Keratinocyte (primary cell): ENCODE measurements around the gene KRTAP5-4. TPM values are rescaled to one million over a fixed set of nuclear protein-coding genes. Genes with fewer than 3 reads are reported as not detected.
"Not testable (repeated sequence)": the region's sequence is repeated elsewhere in the genome, so short reads cannot be mapped to it uniquely, and the experiment has no call there.

Experiments
- DNase-seq: peaks from one replicate; pipeline ENCODE4 v3.0.0-alpha.2; 2011; ENCODE audit warnings: low read depth, missing footprints, low spot score
- FAIRE-seq: peaks from 2 replicates; lab custom pipeline; 2011; peaks lifted over from hg19 to GRCh38; lab: Jason Lieb, UNC
- H2AFZ ChIP-seq: 2 replicates; pipeline ENCODE4 v1.6.0; 2012; ENCODE audit warnings: low read length, control low read depth, inconsistent platforms; ENCODE audit not compliant: control insufficient read depth
- H3K27ac ChIP-seq: 2 replicates; pipeline ENCODE4 v1.5.1; 2011; ENCODE audit warnings: low read length; ENCODE audit not compliant: control insufficient read depth, insufficient read depth
- H3K27me3 ChIP-seq: 3 replicates; pipeline ENCODE4 v1.6.0; 2011; ENCODE audit warnings: low read length; ENCODE audit not compliant: control insufficient read depth, insufficient read depth; ENCODE audit errors: extremely low read depth
- H3K36me3 ChIP-seq, 2 experiments: 2 replicates in 1 of 2; 3 replicates in 1 of 2; pipeline ENCODE4 v1.5.1; 2011; ENCODE audit warnings: low read length in 2 of 2, mild to moderate bottlenecking in 1 of 2; ENCODE audit not compliant: control insufficient read depth in 2 of 2, insufficient read depth in 2 of 2; ENCODE audit errors: extremely low read depth in 1 of 2
- H3K4me1 ChIP-seq: 3 replicates; pipeline ENCODE4 v1.5.1; 2011; ENCODE audit warnings: low read length; ENCODE audit not compliant: control insufficient read depth, insufficient read depth; ENCODE audit errors: extremely low read depth
- H3K4me2 ChIP-seq: 3 replicates; pipeline ENCODE4 v1.6.0; 2011; ENCODE audit warnings: low read depth, low read length; ENCODE audit not compliant: control insufficient read depth, insufficient read depth; ENCODE audit errors: extremely low read depth
- H3K4me3 ChIP-seq, 3 experiments: fragments of 200-600 bp in 1 of 3; sonication (generic) in 1 of 3; 2 replicates in 2 of 3; 3 replicates in 1 of 3; pipeline ENCODE4 v1.5.1; 2011 to 2016; ENCODE audit warnings: low read length in 3 of 3, mild to moderate bottlenecking in 3 of 3, control low read depth in 2 of 3, inconsistent platforms in 1 of 3, low read depth in 1 of 3, mixed read lengths in 1 of 3, mixed run types in 1 of 3, moderate library complexity in 1 of 3; ENCODE audit not compliant: control insufficient read depth in 2 of 3, insufficient read depth in 2 of 3; ENCODE audit errors: extremely low read depth in 1 of 3
- H3K79me2 ChIP-seq: 2 replicates; pipeline ENCODE4 v1.6.0; 2012; ENCODE audit warnings: low read length; ENCODE audit not compliant: control insufficient read depth, insufficient read depth
- H3K9ac ChIP-seq: 3 replicates; pipeline ENCODE4 v1.6.0; 2011; ENCODE audit warnings: low read length; ENCODE audit not compliant: control insufficient read depth, insufficient read depth; ENCODE audit errors: extremely low read depth
- H3K9me1 ChIP-seq: 3 replicates; pipeline ENCODE4 v1.6.0; 2011; ENCODE audit warnings: low read length; ENCODE audit not compliant: control insufficient read depth, insufficient read depth; ENCODE audit errors: extremely low read depth
- H3K9me3 ChIP-seq: 2 replicates; pipeline ENCODE4 v1.5.1; 2012; ENCODE audit warnings: low read depth, low read length; ENCODE audit not compliant: control insufficient read depth
- H4K20me1 ChIP-seq: 3 replicates; pipeline ENCODE4 v1.6.0; 2011; ENCODE audit warnings: low read length; ENCODE audit not compliant: control insufficient read depth, insufficient read depth; ENCODE audit errors: extremely low read depth
- EZH2 ChIP-seq: IDR thresholded peaks from one replicate; pipeline ENCODE4 v1.6.1; 2012; ENCODE audit warnings: inconsistent platforms, mild to moderate bottlenecking, low read length, moderate library complexity
- dilution Hi-C: fragments of 300-500 bp; cut with MboI; formaldehyde crosslinking; loops from one replicate; pipeline ENCODE4 v1.7.0; 2020; ENCODE audit warnings: low sequenced_read_pairs; ENCODE audit not compliant: extremely low pct_ligation_motif_present
- polyA plus RNA-seq, 5 experiments: library from polyadenylated mRNA; depleted of rRNA in 3 of 5; stranded (reverse) in 3 of 5; stranded (forward) in 1 of 5; unstranded in 1 of 5; fragments of >200 nt; gene quantifications; 1 replicate in 1 of 5; 2 replicates in 3 of 5; 3 replicates in 1 of 5; pipeline versions ENCODE4 v1.2.1 to v1.2.3, GENCODE V29; 2011 to 2012; ENCODE audit warnings: missing spikeins in 2 of 5, low read depth in 1 of 5, low replicate concordance in 1 of 5
- TF ChIP-seq, protein P1 (sequence below), 3 experiments: IDR thresholded peaks in 1 of 3; conservative IDR thresholded peaks in 1 of 3; optimal IDR thresholded peaks in 1 of 3; 2 replicates in 2 of 3; 3 replicates in 1 of 3; pipeline versions ENCODE3 to v1.5.1; 2011; ENCODE audit warnings: low read length in 3 of 3, mild to moderate bottlenecking in 3 of 3, moderate library complexity in 2 of 3, control low read depth in 1 of 3, inconsistent platforms in 1 of 3; ENCODE audit not compliant: insufficient read depth in 2 of 3; ENCODE audit errors: extremely low read depth in 1 of 3

The KRTAP5-4 gene
- polyA plus RNA-seq, 1 donor (not counting 4 experiments of a cell fraction or from before 2014, with no cell fraction given): not detected

DNA sequence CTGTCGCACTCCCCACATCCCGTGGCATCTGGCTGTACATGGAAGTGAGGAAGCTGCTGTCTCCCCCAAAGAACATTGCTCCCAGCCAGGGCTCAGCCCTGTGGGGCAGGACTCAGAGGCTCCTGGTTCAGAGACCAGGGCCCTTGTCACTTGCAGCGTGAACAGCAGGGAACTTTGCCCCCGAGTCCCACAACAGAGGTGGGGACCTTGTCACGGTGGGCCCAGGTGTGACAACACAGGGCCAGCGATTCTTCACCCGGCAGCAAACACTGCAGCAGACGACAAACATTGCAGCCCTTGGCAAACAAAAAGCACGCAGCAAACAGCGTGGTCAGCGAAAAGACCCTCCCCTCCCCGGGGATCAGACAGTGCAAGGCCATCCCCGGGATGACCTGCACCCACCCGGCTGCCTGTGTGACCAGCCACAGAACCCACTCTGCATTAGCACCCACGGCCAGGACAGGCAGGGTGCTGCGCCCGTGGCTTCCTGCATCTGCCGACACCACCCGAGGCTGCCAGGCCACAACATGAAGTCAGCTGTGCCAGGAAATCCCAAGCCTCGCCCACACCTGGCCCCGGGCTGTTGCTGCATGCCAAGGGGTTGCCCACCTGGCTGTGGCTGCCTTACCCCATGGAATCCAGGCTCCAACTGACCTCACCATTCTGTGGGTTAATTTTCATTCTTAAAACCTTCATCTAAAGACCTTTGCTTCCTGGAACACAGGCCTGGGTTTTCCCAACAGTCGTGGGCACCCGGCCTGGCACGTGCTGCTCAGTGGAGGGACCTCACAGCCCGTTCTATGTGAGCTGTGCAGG, 39.7 kb upstream of the KRTAP5-4 start:
- DNase-seq, dilution Hi-C loops, H3K4me2 ChIP-seq: not testable (repeated sequence)

DNA sequence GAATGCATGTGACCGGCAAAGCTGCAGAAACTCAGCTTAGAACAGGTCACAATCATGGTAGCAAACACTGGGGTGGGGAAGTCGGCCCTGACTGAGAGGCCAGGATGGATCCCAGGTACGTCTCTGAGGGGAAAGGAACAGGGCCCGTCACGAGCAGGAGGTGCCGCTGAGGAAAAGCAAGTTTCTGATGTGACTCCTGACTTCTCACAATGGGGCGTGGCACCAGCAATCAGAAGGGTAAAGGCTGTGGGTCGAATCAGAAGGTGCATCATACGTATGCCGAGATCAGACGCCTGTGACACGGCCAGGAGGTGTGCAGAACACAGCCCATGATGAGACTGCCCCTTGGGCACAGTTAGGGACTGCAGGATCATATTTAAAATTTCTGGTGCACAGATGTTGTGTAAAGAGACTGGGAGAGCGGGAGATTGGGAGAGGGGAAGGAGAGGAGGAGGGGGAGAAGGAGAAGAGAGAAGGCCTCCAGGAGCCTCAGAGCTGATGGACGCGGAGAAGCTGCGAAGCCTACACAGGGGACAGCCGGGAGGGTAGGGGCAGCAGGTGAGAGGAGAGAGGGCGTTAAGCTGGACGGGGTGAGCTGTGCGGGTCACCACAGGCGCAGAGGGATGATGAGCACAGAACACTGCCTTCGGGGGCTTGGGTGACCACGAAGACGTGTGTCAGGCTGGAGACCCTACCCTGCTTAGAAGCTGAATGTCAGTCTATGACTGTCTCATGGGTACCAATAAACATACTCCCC, 38.4 kb upstream of the KRTAP5-4 start:
- Histone ChIP-seq H4K20me1 (no peaks in the 10 kb centered on the region), H3K27ac (no peak overlapping the region), H3K27me3 (peaks cover 14% of the 10 kb centered on the region), H3K4me3 (no peak overlapping the region), H3K4me1 (peaks cover 5% of the 10 kb centered on the region), H3K36me3 (no peaks in the 10 kb centered on the region), H2AFZ (no peak overlapping the region), H3K4me2 (no peak overlapping the region), H3K9ac (no peak overlapping the region), H3K9me1 (no peaks in the 10 kb centered on the region), H3K79me2 (no peaks in the 10 kb centered on the region), H3K9me3 (no peaks in the 10 kb centered on the region)
- no peak for FAIRE-seq
- TF ChIP-seq EZH2: no peak
- TF ChIP-seq, protein P1, sequence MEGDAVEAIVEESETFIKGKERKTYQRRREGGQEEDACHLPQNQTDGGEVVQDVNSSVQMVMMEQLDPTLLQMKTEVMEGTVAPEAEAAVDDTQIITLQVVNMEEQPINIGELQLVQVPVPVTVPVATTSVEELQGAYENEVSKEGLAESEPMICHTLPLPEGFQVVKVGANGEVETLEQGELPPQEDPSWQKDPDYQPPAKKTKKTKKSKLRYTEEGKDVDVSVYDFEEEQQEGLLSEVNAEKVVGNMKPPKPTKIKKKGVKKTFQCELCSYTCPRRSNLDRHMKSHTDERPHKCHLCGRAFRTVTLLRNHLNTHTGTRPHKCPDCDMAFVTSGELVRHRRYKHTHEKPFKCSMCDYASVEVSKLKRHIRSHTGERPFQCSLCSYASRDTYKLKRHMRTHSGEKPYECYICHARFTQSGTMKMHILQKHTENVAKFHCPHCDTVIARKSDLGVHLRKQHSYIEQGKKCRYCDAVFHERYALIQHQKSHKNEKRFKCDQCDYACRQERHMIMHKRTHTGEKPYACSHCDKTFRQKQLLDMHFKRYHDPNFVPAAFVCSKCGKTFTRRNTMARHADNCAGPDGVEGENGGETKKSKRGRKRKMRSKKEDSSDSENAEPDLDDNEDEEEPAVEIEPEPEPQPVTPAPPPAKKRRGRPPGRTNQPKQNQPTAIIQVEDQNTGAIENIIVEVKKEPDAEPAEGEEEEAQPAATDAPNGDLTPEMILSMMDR (optimal IDR thresholded peaks at IDR 0.05 in 1 of 3, IDR thresholded peaks at IDR 0.05 in 1 of 3, conservative IDR thresholded peaks at IDR 0.05 in 1 of 3; ENCODE audit: extremely low read depth in 1 of 3, insufficient read depth in 2 of 3, low read length in 3 of 3): no peak
- no peak for DNase-seq
- dilution Hi-C loops: no loop called here

More for the DNA sequence above, 39.7 kb upstream of the KRTAP5-4 start:
- not testable (repeated sequence) for H3K36me3 ChIP-seq, H4K20me1 ChIP-seq, H3K9me1 ChIP-seq, H3K4me1 ChIP-seq, H3K9me3 ChIP-seq, H3K79me2 ChIP-seq, H3K4me3 ChIP-seq, H3K9ac ChIP-seq, H2AFZ ChIP-seq, H3K27ac ChIP-seq
- FAIRE-seq: peak; percentile 87
- peaks cover 14% of the 10 kb centered on the region for H3K27me3 ChIP-seq
